HepG2 (cell line): ENCODE results near the gene PCSK6. TPM values are rescaled to one million over a fixed set of nuclear protein-coding genes. Genes with fewer than 3 reads are reported as not detected.
A peak's percentile ranks its signal among the peaks of the same experiment; 100 is the strongest.

Source experiments
- ATAC-seq: fragments of 200-7000 bp; cut with Tn5 transposase; 3 replicates; pipeline ENCODE4 v1.9.1; 2020; ENCODE audit warnings: mild to moderate bottlenecking, moderate library complexity
- BruUV-seq: library from RNA; stranded (reverse); fragments of 400-500 nt; replicated peaks from 2 replicates; lab custom pipeline; 2021; lab: Mats Ljungman, UMichigan
- CTCF ChIA-PET: fragments of 300-600 bp; formaldehyde crosslinking; extraction: SDS; loops from one replicate; lab custom pipeline; 2021; ENCODE audit warnings: low total read pairs, inconsistent platforms, low intra/inter-chr PET ratio; lab: Yijun Ruan, JAX
- POLR2A ChIA-PET: fragments of 350-600 bp; sonication (Branson Sonifier 250); formaldehyde crosslinking; loops from one replicate; lab custom pipeline; 2020; ENCODE audit warnings: antibody characterized with exemption, inconsistent platforms; lab: Yijun Ruan, JAX
- DNase-seq: peaks from one replicate; pipeline ENCODE4 v3.0.0-alpha.2; 2015; ENCODE audit warnings: low spot score
- FAIRE-seq: peaks from 3 replicates; lab custom pipeline; 2011; peaks lifted over from hg19 to GRCh38; lab: Jason Lieb, UNC
- H2AFZ ChIP-seq: one replicate; pipeline ENCODE4 v1.6.1; 2011; ENCODE audit warnings: low read length, inconsistent platforms
- H3K27ac ChIP-seq: fragments of 300-600 bp; 3 replicates; pipeline ENCODE4 v1.8.0; 2011; ENCODE audit warnings: mixed run types, mild to moderate bottlenecking, mixed read lengths, low read length, inconsistent platforms; ENCODE audit not compliant: insufficient read depth; ENCODE audit errors: extremely low read length
- H3K27me3 ChIP-seq, 2 experiments: fragments of 200-600 bp in 1 of 2; 2 replicates in 1 of 2; 3 replicates in 1 of 2; pipeline versions ENCODE4 v1.6.0 to v1.8.0; 2011; ENCODE audit warnings: low read length in 2 of 2, mild to moderate bottlenecking in 2 of 2, moderate library complexity in 2 of 2, inconsistent platforms in 1 of 2; ENCODE audit not compliant: insufficient read depth in 2 of 2, control insufficient read depth in 1 of 2
- H3K36me3 ChIP-seq, 2 experiments: fragments of 200-600 bp in 1 of 2; replicated peaks in 1 of 2; 2 replicates in 1 of 2; 3 replicates in 1 of 2; pipeline versions ENCODE4 v1.5.1 to v1.8.0; 2011; ENCODE audit warnings: low read length in 2 of 2, inconsistent platforms in 1 of 2; ENCODE audit not compliant: insufficient read depth in 2 of 2, control insufficient read depth in 1 of 2
- H3K4me1 ChIP-seq: 2 replicates; pipeline ENCODE4 v1.5.1; 2012; ENCODE audit warnings: low read length, inconsistent platforms; ENCODE audit not compliant: insufficient read depth
- H3K4me2 ChIP-seq: 2 replicates; pipeline ENCODE4 v1.6.0; 2011; ENCODE audit warnings: low read depth, low read length, inconsistent platforms
- H3K4me3 ChIP-seq, 3 experiments: fragments of 200-600 bp in 1 of 3; sonication (generic), shearing (Covaris generic) in 1 of 3; replicated peaks in 1 of 3; 2 replicates each; pipeline ENCODE4 v1.5.1; 2011 to 2016; ENCODE audit warnings: low read length in 3 of 3, inconsistent platforms in 2 of 3, low read depth in 2 of 3, mild to moderate bottlenecking in 2 of 3, control low read depth in 1 of 3, mixed read lengths in 1 of 3; ENCODE audit not compliant: insufficient read depth in 1 of 3
- H3K79me2 ChIP-seq: one replicate; pipeline ENCODE4 v1.6.1; 2011; ENCODE audit warnings: low read length, inconsistent platforms; ENCODE audit not compliant: insufficient read depth
- H3K9ac ChIP-seq: 2 replicates; pipeline ENCODE4 v1.6.0; 2011; ENCODE audit warnings: mild to moderate bottlenecking, low read depth, low read length, inconsistent platforms; ENCODE audit not compliant: insufficient read depth
- H3K9me3 ChIP-seq: 2 replicates; pipeline ENCODE4 v1.5.1; 2012; ENCODE audit warnings: mild to moderate bottlenecking, low read length
- H4K20me1 ChIP-seq: 2 replicates; pipeline ENCODE4 v1.6.0; 2011; ENCODE audit warnings: inconsistent platforms, mild to moderate bottlenecking, low read length, moderate library complexity; ENCODE audit not compliant: insufficient read depth
- BHLHE40 ChIP-seq: IDR thresholded peaks from 2 replicates; pipeline ENCODE4 v1.6.1; 2011; ENCODE audit warnings: low read length, improper control_type of control experiment
- HOXA3 ChIP-seq: sonication (generic); formaldehyde crosslinking; IDR thresholded peaks from 2 replicates; pipeline ENCODE4 v1.5.0; 2020; ENCODE audit warnings: missing genetic modification reagents
- KDM1A ChIP-seq: IDR thresholded peaks from 2 replicates; pipeline ENCODE4 v1.6.1; 2016; ENCODE audit warnings: missing compliant biosample characterization
- KMT2B ChIP-seq: IDR thresholded peaks from 2 replicates; pipeline ENCODE4 v1.6.1; 2016; ENCODE audit warnings: missing genetic modification reagents, missing compliant biosample characterization
- MAF1 ChIP-seq: sonication (generic); formaldehyde crosslinking; IDR thresholded peaks from 2 replicates; pipeline ENCODE4 v1.5.0; 2020; ENCODE audit warnings: missing genetic modification reagents, borderline replicate concordance
- NRL ChIP-seq: sonication (generic); formaldehyde crosslinking; IDR thresholded peaks from 2 replicates; pipeline ENCODE4 v1.5.0; 2020; ENCODE audit warnings: missing genetic modification reagents, mild to moderate bottlenecking, moderate library complexity, borderline replicate concordance
- PCBP2 ChIP-seq: fragments of 200-400 bp; formaldehyde crosslinking; optimal IDR thresholded peaks from 2 replicates; pipeline ENCODE3; 2018; ENCODE audit warnings: low read length, low read depth; ENCODE audit not compliant: poor library complexity, severe bottlenecking
- RNF2 ChIP-seq: fragments of 450-650 bp; conservative IDR thresholded peaks from 2 replicates; pipeline ENCODE4 v1.6.1; 2016; ENCODE audit warnings: low read depth
- SOX13 ChIP-seq, 3 experiments: fragments of 450-650 bp in 1 of 3; sonication (generic) in 1 of 3; formaldehyde crosslinking in 1 of 3; IDR thresholded peaks in 2 of 3; conservative IDR thresholded peaks in 1 of 3; 2 replicates each; pipeline versions ENCODE4 v1.5.0 to v1.6.1; 2016 to 2020; ENCODE audit warnings: antibody characterized with exemption in 1 of 3, mild to moderate bottlenecking in 1 of 3, missing compliant biosample characterization in 1 of 3, missing genetic modification reagents in 1 of 3, moderate library complexity in 1 of 3
- ZFP36L1 ChIP-seq: sonication (generic); formaldehyde crosslinking; IDR thresholded peaks from 2 replicates; pipeline ENCODE4 v1.8.0; 2022; ENCODE audit warnings: mild to moderate bottlenecking, missing genetic modification reagents, moderate library complexity
- ZKSCAN8 ChIP-seq: IDR thresholded peaks from 2 replicates; pipeline ENCODE4 v1.6.1; 2016; ENCODE audit warnings: borderline replicate concordance, missing genetic modification reagents, missing compliant biosample characterization
- ZMYM2 ChIP-seq: sonication (generic); formaldehyde crosslinking; IDR thresholded peaks from 2 replicates; pipeline ENCODE4 v1.8.0; 2022; ENCODE audit warnings: mild to moderate bottlenecking, missing genetic modification reagents
- ZMYM3 ChIP-seq: sonication (generic); formaldehyde crosslinking; IDR thresholded peaks from 2 replicates; pipeline ENCODE4 v1.5.1; 2020; ENCODE audit warnings: mild to moderate bottlenecking, missing genetic modification reagents
- ZNF234 ChIP-seq: sonication (generic); formaldehyde crosslinking; conservative IDR thresholded peaks from 2 replicates; pipeline ENCODE4 v1.5.1; 2020; ENCODE audit warnings: mild to moderate bottlenecking, missing genetic modification reagents
- ZNF577 ChIP-seq: sonication (generic); formaldehyde crosslinking; IDR thresholded peaks from 2 replicates; pipeline ENCODE4 v1.4.0; 2020; ENCODE audit warnings: mild to moderate bottlenecking, low read depth, missing genetic modification reagents, borderline replicate concordance
- ZNF781 ChIP-seq: sonication (generic); formaldehyde crosslinking; IDR thresholded peaks from 2 replicates; pipeline ENCODE4 v1.5.1; 2020; ENCODE audit warnings: borderline replicate concordance, mild to moderate bottlenecking, missing genetic modification reagents; ENCODE audit errors: not compliant biosample characterization
- ZNF790 ChIP-seq: sonication (generic); formaldehyde crosslinking; IDR thresholded peaks from 2 replicates; pipeline ENCODE4 v1.8.0; 2022; ENCODE audit warnings: missing genetic modification reagents, mild to moderate bottlenecking, borderline replicate concordance
- WGBS: methylation state at CpG from one replicate; pipeline ENCODE4 v1.1.6; 2017; ENCODE audit warnings: low lambda C conversion rate; 5-methylcytosine and 5-hydroxymethylcytosine counted together
- in situ Hi-C: cut with HindIII; loops from 2 replicates; pipeline ENCODE4 v1.10.0; 2017; ENCODE audit warnings: low pct_unique_long_range_greater_than_20kb; ENCODE audit not compliant: extremely low pct_ligation_motif_present
- intact Hi-C: fragments of 100-400 bp; cut with micrococcal nuclease; formaldehyde crosslinking; loops from one replicate; pipeline ENCODE4 v1.10.0; 2022; ENCODE audit not compliant: unreplicated experiment
- polyA plus RNA-seq, 8 experiments: library from polyadenylated mRNA; depleted of rRNA in 3 of 8; stranded (reverse) in 7 of 8; unstranded in 1 of 8; fragments of >200 nt; fragmentation: Illumina TruSeq in 4 of 8; extraction: Trizol in 4 of 8; gene quantifications; 2 replicates each; pipeline versions ENCODE4 v1.2.1 to v1.2.3, GENCODE V29; 2011 to 2016; ENCODE audit warnings: low read depth in 4 of 8, missing spikeins in 1 of 8, mixed read lengths in 1 of 8; ENCODE audit not compliant: insufficient read depth in 1 of 8
- total RNA-seq, 5 experiments: library from RNA; depleted of rRNA; stranded (reverse); fragments of >200 nt; fragmentation: Illumina TruSeq; extraction: Trizol; gene quantifications; 2 replicates each; pipeline ENCODE4 v1.2.3, GENCODE V29; 2016; ENCODE audit warnings: low read depth in 1 of 5
- TF ChIP-seq, protein P1 (sequence below): sonication (generic); formaldehyde crosslinking; IDR thresholded peaks from 2 replicates; pipeline ENCODE4 v1.8.1; 2023; ENCODE audit warnings: mild to moderate bottlenecking, inconsistent platforms, moderate library complexity, missing genetic modification reagents, borderline replicate concordance
- TF ChIP-seq, protein P2 (sequence below): sonication (generic); formaldehyde crosslinking; IDR thresholded peaks from 2 replicates; pipeline ENCODE4 v1.4.0; 2020; ENCODE audit warnings: mild to moderate bottlenecking, missing genetic modification reagents

Gene PCSK6
- total and polyA plus RNA-seq, 2 of the 13 experiments (the other 11 are each of a cell fraction or from before 2014, with no cell fraction given): 56.5 to 155 TPM

DNA sequence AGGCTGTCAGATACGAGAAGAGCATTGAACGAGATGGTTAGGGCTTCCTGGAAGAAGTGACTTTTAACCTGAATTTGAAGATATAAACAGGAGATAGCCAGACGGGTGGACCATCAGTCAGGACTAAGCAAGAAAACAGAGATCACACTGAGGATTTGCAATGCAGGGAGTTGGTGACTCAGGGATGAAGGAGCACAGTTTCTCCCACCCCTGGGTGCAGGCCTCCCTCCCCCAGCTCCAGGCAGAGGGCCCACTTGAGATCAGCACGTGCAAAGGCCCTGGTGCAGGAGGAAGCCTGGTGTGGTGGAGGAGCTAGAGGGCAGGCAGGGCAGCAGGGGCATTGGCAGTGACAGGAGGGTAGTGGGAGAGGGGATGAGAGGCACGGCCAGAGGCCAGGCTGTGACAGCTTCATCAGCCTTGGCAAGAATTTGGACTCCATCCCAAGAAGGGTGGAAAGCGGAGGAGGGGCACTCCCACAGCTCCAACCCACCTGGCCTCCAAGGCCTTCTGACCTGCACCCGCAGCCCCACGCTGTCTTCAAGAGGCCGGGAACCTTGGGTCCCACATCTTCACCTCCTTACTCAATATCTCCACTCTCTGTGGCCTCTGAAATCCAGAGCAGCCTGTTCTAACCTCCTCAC lies 8.7 kb upstream of the PCSK6 start:
- no peaks in the 10 kb centered on the region for H3K27me3 ChIP-seq
- BruUV-seq: no TSS peak
- no peak for DNase-seq
- H3K36me3 ChIP-seq: no peaks in the 10 kb centered on the region
- H3K9me3 ChIP-seq: no peaks in the 10 kb centered on the region
- H3K4me3 ChIP-seq: peak overlapping the region; percentile 73 to 88 (median 85)
- H3K4me2 ChIP-seq: peak overlapping the region; percentile 95
- 45% methylated on average over 9 of the region's 9 CpGs for WGBS
- in situ Hi-C loops: loop anchor here (10.0 kb wide), 1 partner anchor 203 kb away; the partner anchor contains the start of gene SNRPA1
- peaks cover 4% of the 10 kb centered on the region for H3K79me2 ChIP-seq
- no peaks in the 10 kb centered on the region for H4K20me1 ChIP-seq
- CTCF ChIA-PET: no interaction called here
- intact Hi-C loops: loop anchor here (5.0 kb wide), 1 partner anchor 144 kb away; no protein-coding TSS in a partner anchor
- no peak for FAIRE-seq
- peak overlapping the region; percentile 32; the same call in 1 of the 2 replicates for H3K9ac ChIP-seq
- H3K27ac ChIP-seq: no peak overlapping the region
- POLR2A ChIA-PET: interaction anchor here (1.5 to 4.8 kb wide), 4 partner anchors 10 to 59 kb away, joined by 3 to 35 read pairs (median 14); no protein-coding TSS in a partner anchor
- H3K4me1 ChIP-seq: peaks cover 79% of the 10 kb centered on the region
- no peak for ATAC-seq
- no peak overlapping the region for H2AFZ ChIP-seq
- no peak for TF ChIP-seq SOX13 (IDR thresholded peaks at IDR 0.05)
- no peak for TF ChIP-seq SOX13 (CRISPR knock-in tag; conservative IDR thresholded peaks at IDR 0.05 in 1 of 2, IDR thresholded peaks at IDR 0.05 in 1 of 2)
- TF ChIP-seq MAF1 (CRISPR knock-in tag): no peak
- TF ChIP-seq ZMYM2: no peak
- TF ChIP-seq NRL: no peak
- no peak for TF ChIP-seq ZNF234
- TF ChIP-seq ZNF781 (CRISPR knock-in tag): no peak
- TF ChIP-seq, protein P1, sequence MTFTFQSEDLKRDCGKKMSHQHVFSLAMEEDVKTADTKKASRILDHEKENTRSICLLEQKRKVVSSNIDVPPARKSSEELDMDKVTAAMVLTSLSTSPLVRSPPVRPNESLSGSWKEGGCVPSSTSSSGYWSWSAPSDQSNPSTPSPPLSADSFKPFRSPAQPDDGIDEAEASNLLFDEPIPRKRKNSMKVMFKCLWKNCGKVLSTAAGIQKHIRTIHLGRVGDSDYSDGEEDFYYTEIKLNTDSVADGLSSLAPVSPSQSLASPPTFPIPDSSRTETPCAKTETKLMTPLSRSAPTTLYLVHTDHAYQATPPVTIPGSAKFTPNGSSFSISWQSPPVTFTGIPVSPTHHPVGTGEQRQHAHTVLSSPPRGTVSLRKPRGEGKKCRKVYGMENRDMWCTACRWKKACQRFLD (CRISPR knock-in tag): no peak
- TF ChIP-seq ZKSCAN8 (CRISPR knock-in tag): no peak
- TF ChIP-seq HOXA3 (CRISPR knock-in tag): 0 out of 2 replicates have a peak, but pooled peaks have one; percentile 3
- no peak for TF ChIP-seq ZNF790 (CRISPR knock-in tag)
- TF ChIP-seq ZFP36L1: 0 out of 2 replicates have a peak, but pooled peaks have one; percentile 58
- 0 out of 2 replicates have a peak, but pooled peaks have one; percentile 6 for TF ChIP-seq KMT2B (CRISPR knock-in tag)
- TF ChIP-seq ZNF577 (CRISPR knock-in tag): no peak
- TF ChIP-seq BHLHE40: peak; percentile 39; the same call in 1 of the 2 replicates
- TF ChIP-seq PCBP2: no peak
- peak; percentile 82 for TF ChIP-seq ZMYM3 (CRISPR knock-in tag)
- no peak for TF ChIP-seq RNF2
- TF ChIP-seq KDM1A (CRISPR knock-in tag): peak; percentile 55; the same call in 1 of the 2 replicates
- TF ChIP-seq, protein P2, sequence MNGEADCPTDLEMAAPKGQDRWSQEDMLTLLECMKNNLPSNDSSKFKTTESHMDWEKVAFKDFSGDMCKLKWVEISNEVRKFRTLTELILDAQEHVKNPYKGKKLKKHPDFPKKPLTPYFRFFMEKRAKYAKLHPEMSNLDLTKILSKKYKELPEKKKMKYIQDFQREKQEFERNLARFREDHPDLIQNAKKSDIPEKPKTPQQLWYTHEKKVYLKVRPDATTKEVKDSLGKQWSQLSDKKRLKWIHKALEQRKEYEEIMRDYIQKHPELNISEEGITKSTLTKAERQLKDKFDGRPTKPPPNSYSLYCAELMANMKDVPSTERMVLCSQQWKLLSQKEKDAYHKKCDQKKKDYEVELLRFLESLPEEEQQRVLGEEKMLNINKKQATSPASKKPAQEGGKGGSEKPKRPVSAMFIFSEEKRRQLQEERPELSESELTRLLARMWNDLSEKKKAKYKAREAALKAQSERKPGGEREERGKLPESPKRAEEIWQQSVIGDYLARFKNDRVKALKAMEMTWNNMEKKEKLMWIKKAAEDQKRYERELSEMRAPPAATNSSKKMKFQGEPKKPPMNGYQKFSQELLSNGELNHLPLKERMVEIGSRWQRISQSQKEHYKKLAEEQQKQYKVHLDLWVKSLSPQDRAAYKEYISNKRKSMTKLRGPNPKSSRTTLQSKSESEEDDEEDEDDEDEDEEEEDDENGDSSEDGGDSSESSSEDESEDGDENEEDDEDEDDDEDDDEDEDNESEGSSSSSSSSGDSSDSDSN (CRISPR knock-in tag): 0 out of 2 replicates have a peak, but pooled peaks have one; percentile 3
